ENCODE measurements around the gene STON1. TPM values are rescaled to one million over a fixed set of nuclear protein-coding genes. Genes with fewer than 3 reads are reported as not detected.

STON1 gene
- total and polyA plus RNA-seq, 2 donors (not counting 3 experiments of a cell fraction or from before 2014, with no cell fraction given) = 6.3 to 12.1 TPM

GRCh38 chr2:48541666-48542389 lies 11.9 kb downstream of the STON1 start:
- FAIRE-seq (no peak), DNase-seq (ENCODE audit: low read depth, low spot score) (no peak)
- ChIA-PET CTCF (no interaction called here), POLR2A (no interaction called here)
- Histone ChIP-seq H4K20me1 (replicated peaks; ENCODE audit: control insufficient read depth, extremely low read depth, insufficient read depth, low read length) (no peaks in the 10 kb centered on the region), H3K27ac (ENCODE audit: insufficient read depth, low read depth, low read length) (no peak overlapping the region), H3K9ac (replicated peaks; ENCODE audit: extremely low read depth, insufficient read depth, low read length) (no peak overlapping the region), H3K9me1 (replicated peaks; ENCODE audit: control insufficient read depth, extremely low read depth, insufficient read depth, low read length) (no peaks in the 10 kb centered on the region), H3K79me2 (ENCODE audit: control insufficient read depth, insufficient read depth, low read length) (no peaks in the 10 kb centered on the region), H3K9me3 (replicated peaks; ENCODE audit: control insufficient read depth, insufficient read depth, low read length) (no peaks in the 10 kb centered on the region), H3K4me1 (ENCODE audit: control insufficient read depth, extremely low read depth, insufficient read depth, low read length) (no peaks in the 10 kb centered on the region), H3K27me3 (ENCODE audit: control insufficient read depth in 2 of 2, insufficient read depth in 2 of 2, low read length in 2 of 2) (no peaks in the 10 kb centered on the region), H3K4me2 (ENCODE audit: insufficient read depth, low read length) (no peak overlapping the region), H3K4me3 (replicated peaks in 1 of 3; ENCODE audit: insufficient read depth in 1 of 3, low read depth in 1 of 3, low read length in 3 of 3) (no peak overlapping the region), H2AFZ (ENCODE audit: low read depth, low read length) (no peak overlapping the region), H3K36me3 (ENCODE audit: control insufficient read depth in 2 of 2, extremely low read depth in 1 of 2, insufficient read depth in 2 of 2, low read length in 2 of 2) (no peaks in the 10 kb centered on the region)
- no TSS peak for BruUV-seq (replicated peaks)
- dilution Hi-C loops (cut with MboI; ENCODE audit: extremely low pct_ligation_motif_present, low sequenced_read_pairs) (no loop called here), intact Hi-C loops (cut with micrococcal nuclease) (no loop called here)
- no peak for TF ChIP-seq GATA2 (IDR thresholded peaks at IDR 0.05; ENCODE audit: insufficient read depth, insufficient read length, low read depth, low read length)
- no peak for TF ChIP-seq FOS (IDR thresholded peaks at IDR 0.05; ENCODE audit: borderline replicate concordance, insufficient read depth, low read length)
- no peak for TF ChIP-seq CTCF (IDR thresholded peaks at IDR 0.05; ENCODE audit: extremely low read depth in 1 of 2, insufficient read depth in 1 of 2, low read depth in 1 of 2, low read length in 2 of 2)
- TF ChIP-seq JUN (IDR thresholded peaks at IDR 0.05; ENCODE audit: borderline replicate concordance, insufficient read depth, insufficient read length, low read depth) = no peak

GRCh38 chr2:48543895-48544294 lies 13.9 kb downstream of the STON1 start:
- Histone ChIP-seq H3K4me2 (ENCODE audit: insufficient read depth, low read length) (no peak overlapping the region), H3K27ac (ENCODE audit: insufficient read depth, low read depth, low read length) (no peak overlapping the region), H4K20me1 (replicated peaks; ENCODE audit: control insufficient read depth, extremely low read depth, insufficient read depth, low read length) (no peaks in the 10 kb centered on the region), H3K9me1 (replicated peaks; ENCODE audit: control insufficient read depth, extremely low read depth, insufficient read depth, low read length) (no peaks in the 10 kb centered on the region), H3K4me1 (ENCODE audit: control insufficient read depth, extremely low read depth, insufficient read depth, low read length) (no peaks in the 10 kb centered on the region), H2AFZ (ENCODE audit: low read depth, low read length) (no peak overlapping the region), H3K9me3 (replicated peaks; ENCODE audit: control insufficient read depth, insufficient read depth, low read length) (no peaks in the 10 kb centered on the region), H3K27me3 (ENCODE audit: control insufficient read depth in 2 of 2, insufficient read depth in 2 of 2, low read length in 2 of 2) (no peaks in the 10 kb centered on the region), H3K9ac (replicated peaks; ENCODE audit: extremely low read depth, insufficient read depth, low read length) (no peak overlapping the region), H3K4me3 (replicated peaks in 1 of 3; ENCODE audit: insufficient read depth in 1 of 3, low read depth in 1 of 3, low read length in 3 of 3) (no peak overlapping the region), H3K79me2 (ENCODE audit: control insufficient read depth, insufficient read depth, low read length) (no peaks in the 10 kb centered on the region), H3K36me3 (ENCODE audit: control insufficient read depth in 2 of 2, extremely low read depth in 1 of 2, insufficient read depth in 2 of 2, low read length in 2 of 2) (no peaks in the 10 kb centered on the region)
- ChIA-PET POLR2A (interaction anchor here (0.6 kb wide), 1 partner anchor 94 kb away, joined by 4 read pairs; no protein-coding TSS in a partner anchor), CTCF (interaction anchor here (0.7 kb wide), 1 partner anchor 44 kb away, joined by 6 read pairs; no protein-coding TSS in a partner anchor)
- TF ChIP-seq POLR2AphosphoS5 (IDR thresholded peaks at IDR 0.05; ENCODE audit: insufficient read depth, low read depth, low read length) (no peak), FOS (IDR thresholded peaks at IDR 0.05; ENCODE audit: borderline replicate concordance, insufficient read depth, low read length) (no peak), JUN (IDR thresholded peaks at IDR 0.05; ENCODE audit: borderline replicate concordance, insufficient read depth, insufficient read length, low read depth) (no peak), CTCF (IDR thresholded peaks at IDR 0.05; ENCODE audit: extremely low read depth in 1 of 2, insufficient read depth in 1 of 2, low read depth in 1 of 2, low read length in 2 of 2) (no peak)
- DNase-seq (ENCODE audit: low read depth, low spot score) (no peak), FAIRE-seq (no peak)
- no TSS peak for BruUV-seq (replicated peaks)
- dilution Hi-C loops (cut with MboI; ENCODE audit: extremely low pct_ligation_motif_present, low sequenced_read_pairs) (no loop called here), intact Hi-C loops (cut with micrococcal nuclease) (no loop called here)

Data from endothelial cell of umbilical vein (primary cell).